ENCODE results near the gene GMPS.
"Not testable (repeated sequence)": the region's sequence is repeated elsewhere in the genome, so short reads cannot be mapped to it uniquely, and the experiment has no call there.

Gene GMPS

DNA sequence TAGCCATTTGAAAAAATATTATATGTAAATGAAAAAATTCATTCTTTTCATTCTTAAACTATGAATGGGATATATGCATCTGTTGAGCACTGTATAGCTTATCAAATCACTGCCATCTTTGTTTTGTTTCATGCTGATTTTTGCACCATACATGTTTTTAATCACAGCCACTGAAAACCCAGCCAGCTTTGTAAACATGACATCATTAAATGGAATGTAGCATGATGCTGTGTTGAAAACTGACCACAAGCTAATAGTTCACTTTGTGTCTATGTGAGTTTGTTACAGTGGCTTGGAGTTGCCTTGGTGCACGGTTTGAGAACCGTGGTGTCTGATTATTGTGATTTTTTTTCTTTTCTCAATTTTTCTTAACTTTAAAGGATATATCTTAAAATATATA is 75.7 kb downstream of the GMPS start:
- peak; percentile 28 for DNase-seq

DNA sequence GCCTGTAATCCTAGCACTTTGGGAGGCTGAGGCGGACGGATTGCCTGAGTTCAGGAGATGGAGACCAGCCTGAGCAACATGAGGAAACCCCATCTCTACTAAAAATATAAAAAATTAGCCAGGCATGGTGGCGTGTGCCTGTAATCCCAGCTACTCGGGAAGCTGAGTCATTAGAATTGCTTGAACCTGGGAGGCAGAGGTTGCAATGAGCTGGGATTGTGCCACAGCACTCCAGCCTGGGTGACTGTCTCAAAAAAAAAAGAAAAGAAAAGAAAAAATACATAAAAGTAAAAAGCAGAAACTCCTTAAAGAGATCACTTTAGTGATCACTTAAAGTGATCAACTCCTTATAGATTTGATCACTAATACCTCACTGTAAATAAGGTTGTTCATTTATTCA is 78.0 kb downstream of the GMPS start:
- no peak for DNase-seq

DNA sequence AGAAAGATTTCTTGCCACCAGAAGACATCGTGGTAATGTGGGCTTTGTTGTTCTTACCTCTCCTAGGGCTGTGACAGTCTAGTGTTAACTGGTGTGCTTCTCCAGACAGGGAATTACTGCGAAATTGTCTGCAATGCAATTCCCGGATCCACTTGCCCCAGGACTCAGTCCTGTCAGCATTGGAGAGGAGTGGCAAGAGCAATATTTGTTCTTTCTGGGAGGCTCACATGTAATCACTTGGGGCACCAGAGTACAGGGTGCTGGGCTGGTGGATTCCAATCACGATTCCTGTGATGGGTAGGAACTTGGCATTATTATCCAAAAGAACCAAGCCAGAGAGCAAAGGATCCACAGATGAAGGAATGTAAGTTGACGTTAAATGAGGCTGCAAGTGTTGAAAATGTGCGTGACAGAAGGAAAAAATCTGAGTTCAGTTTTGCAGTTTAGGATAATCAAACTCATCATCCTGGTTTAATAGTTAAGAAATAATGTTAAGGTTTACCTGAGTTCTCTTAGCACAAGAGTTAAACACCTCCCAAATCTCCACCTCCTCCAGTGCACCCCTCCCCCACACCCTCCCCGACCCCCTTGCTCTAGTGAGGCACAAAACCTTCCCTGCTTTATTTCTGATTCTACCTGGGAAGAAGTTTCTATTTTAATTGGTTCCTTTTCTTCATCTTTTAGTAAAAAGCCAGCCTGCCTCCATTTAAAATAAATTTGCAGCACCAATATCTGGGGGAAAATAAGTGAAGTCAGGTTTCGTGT is 79.2 kb downstream of the GMPS start:
- no peak for DNase-seq

DNA sequence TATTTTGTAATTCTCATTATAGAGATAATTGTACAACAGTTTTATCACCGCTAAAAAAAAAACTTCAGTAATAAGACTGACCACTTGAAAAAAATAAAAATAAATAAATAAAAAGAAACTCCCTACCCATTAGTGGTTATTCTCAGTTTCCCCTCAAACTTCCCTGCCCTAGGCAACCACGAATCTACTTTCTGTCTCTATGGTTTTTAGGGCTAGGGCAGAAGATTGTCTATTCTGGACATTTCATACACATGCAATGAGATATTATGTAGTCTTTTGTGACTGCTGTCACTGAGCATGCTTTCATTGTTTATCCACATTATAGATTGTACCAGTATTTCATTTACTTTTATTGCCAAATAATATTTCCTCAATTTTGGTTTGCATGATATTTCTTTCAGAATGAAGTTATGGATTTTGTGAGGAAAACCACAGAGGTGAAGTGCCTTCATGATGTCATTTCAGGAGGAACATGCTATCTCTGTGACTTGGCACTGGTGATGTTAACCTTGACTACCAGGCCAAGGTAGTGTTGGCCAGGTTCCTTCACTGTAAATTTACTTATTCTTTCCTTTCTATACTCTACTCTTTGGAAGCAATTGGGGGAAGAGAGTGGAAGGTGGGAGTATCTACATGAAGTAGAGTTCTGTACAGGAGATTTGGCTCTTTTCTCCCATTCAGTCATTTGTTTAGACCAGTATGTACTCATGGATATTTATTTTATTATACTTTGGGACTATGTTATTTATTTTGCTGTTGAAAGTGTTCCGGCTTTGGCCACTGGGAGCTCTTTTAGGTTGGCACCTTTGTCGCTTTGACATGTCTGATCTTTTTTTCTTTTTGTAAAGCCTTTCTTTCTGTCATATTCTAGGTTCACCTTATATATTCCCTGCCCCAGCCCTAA is 86.3 kb downstream of the GMPS start:
- no peak for DNase-seq

DNA sequence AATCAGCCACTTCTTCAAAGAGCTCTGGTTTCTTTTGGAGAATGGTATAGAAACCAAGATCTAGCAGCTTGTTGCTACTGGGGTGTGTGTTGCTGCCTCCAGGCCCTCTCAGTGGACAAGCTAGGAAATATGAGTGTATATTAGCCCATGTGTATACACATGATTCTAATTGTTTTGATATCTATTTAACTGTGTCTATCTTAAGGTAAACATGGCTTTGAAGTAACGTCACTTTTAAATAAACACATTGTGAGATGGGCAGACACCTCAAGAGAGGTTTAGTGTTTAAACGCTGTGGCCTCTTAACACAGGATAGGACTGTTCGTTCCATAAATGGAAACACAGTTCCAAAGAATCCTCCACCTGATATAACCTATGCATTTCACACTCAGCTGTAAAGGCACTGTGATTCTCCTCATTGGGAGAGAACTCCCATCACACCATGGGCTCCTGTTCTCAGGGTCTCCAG is 87.0 kb downstream of the GMPS start:
- no peak for DNase-seq

DNA sequence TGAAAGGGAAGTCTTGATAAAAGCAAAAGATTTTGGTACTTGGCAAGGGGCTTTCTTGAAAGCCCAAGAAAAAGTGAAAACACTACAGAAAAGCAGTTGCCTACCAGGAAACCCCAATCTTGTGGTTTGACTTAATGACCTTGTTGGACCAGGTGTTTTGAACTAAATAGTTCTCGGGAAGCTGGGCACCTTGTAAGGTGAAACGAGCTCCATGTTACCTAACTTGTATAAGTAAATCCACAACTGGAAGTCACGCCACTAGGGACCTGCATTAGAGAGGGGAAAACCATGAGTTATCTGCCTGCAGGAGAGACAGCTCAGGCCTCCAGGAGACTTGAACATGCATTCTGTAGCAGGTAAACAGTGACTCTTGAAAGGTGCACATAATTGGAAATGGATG is 88.2 kb downstream of the GMPS start:
- DNase-seq, result no peak

DNA sequence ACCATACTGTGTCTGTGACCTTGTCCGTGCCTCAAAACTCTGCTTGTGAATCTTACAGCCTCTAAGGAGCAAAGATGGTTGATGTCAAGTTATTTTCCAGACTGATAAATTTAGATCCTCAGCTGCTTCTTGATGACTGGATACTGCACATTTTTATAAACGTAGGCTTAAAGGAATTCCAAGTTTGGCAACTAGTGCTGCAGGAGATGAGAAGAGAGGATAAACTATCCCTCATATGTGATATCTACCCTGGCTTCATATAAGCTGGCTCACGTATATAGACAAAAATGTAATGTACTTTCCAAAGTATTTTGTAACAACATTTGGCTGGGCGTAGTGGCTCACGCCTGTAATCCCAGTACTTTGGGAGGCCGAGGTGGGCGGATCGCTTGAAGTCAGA is 89.6 kb downstream of the GMPS start:
- DNase-seq, result no peak

DNA sequence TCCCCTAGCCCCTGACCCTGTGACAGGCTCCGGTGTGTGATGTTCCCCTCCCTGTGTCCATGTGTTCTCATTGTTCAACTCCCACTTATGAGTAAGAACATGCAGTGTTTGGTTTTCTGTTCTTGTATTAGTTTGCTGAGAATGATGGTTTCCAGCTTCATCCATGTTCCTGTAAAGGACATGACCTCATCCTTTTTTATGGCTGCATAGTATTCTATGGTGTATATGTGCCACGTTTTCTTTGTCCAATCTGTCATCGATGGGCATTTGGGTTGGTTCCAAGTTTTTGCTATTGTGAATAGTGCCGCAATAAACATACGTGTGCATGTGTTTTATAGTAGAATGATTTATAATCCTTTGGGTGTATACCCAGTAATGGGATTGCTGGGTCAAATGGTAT is 90.6 kb downstream of the GMPS start:
- not testable (repeated sequence) for DNase-seq

DNA sequence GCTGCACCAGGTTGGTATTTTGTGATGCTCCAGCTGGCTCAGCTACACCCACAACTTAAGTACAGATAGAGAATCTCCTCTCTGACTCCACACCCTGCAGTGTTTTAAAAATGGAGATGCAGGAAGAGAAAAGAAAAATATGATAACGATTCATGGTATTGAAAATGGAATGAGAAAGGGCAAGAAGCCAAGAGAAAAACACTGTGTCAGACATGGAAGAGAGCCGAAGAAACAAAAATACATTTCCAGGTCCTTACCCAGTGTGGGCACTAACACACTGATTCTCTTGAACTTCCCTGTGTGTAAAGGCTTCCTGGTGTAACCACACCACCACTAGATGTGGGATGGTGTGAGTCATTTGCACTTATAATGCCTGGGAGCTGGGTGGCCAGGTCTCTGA is 93.1 kb downstream of the GMPS start:
- DNase-seq, result no peak

DNA sequence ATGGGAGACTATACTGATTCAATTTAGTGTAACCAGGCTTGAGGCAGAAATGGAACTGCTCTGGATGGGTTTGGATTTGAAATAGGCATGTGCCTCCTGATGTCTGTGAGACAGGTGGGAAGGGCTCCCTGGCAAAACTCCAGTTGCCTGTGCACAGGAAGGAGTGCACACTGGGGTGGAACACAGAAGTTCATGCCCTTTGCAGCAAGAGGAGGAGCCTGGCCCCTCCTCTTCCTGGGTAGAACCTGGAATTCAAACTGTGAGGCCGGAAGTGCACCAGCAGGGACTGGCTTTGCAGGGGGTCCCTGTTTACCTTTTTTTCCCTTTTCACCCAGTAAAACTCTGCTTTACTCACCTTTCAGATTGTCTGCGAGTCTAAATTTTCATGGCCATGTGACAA is 99.9 kb downstream of the GMPS start:
- DNase-seq, result no peak

DNA sequence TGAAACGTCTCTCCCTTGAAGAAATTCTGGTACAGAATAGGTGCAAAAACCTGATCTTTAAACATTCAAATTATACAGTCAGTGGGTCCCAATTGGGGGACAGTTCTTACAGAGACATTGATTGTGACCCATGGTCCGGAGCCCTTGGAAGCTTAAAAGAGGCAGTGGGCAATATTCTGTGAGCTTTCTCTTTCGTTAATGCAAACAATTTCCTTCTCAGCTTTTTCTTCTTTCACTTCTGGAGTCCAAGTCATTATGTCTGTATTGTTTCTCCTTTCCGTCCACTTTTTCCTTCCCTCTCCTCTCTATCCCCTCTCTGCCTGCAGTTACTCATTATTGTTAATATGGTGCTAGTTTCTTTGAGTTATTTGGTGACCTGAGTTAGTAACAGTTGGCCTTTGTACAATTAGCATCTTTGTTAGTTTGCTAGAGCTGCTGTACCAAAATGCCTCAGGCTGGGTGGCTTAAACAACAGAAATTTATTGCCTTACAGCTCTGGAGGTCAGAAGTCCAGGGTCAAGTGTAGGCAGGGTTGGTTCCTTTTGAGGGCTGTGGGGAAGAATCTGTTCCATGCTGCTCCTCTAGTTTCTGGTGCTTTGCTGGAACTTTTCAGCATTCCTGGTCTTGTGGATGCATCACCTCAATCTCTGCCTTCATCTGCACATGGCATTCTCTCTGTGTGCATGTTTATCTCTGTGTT is 102.6 kb downstream of the GMPS start:
- DNase-seq, result no peak

DNA sequence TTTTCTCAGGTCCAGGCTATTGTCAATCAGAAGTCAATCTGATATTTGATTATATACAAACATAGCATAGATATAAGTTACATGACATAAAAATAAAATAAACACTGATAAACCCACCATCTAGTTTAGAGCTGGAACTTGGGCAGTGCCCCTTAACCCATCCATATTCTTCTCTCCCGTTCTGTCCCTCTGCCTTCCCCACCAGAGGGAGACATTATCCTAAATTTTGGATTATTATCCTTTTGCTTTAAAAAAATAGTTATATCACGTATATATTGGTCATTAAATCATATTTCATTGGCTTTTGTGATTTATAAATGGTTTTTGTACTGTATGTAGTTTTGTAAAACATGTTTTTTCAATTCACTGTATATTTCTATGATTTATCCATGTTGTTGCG is 107.9 kb downstream of the GMPS start:
- DNase-seq, result no peak

DNA sequence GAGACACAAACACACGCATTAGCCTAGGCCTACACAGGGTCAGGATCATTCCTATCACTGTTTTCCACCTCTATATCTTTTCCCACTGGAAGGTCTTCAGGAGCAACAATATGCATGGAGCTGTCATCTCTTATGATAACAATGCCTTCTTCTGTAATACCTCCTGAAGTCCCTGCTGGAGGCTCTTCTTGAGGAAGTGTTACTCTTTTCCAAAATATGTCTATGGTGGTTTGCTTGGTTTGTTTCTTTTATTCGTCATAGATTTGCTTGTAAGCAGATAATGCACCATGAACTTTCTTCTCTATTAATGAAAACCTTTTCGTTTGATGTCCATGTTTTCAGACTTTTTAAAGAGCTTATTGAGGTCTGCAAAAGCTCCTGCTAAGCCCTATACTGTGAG is 109.3 kb downstream of the GMPS start:
- no peak for DNase-seq

DNA sequence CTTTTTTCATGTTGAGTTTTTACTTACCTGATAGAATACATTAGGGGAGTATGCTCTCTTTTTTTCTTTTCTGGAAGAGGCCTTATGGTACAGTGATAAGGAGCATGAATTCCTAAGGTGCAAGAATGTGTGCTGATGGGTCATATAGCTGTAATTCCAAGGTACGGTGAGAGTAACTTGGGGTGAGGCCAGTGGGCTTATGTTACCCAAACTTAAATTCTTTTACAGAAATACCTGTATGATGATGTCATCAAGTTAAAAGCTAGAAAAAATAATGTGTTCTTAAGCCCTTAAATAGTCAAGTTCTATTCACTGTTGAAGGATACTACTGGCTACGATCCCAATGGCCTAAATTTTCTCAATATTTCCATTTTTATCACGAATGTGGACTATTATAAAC is 111.2 kb downstream of the GMPS start:
- no peak for DNase-seq

DNA sequence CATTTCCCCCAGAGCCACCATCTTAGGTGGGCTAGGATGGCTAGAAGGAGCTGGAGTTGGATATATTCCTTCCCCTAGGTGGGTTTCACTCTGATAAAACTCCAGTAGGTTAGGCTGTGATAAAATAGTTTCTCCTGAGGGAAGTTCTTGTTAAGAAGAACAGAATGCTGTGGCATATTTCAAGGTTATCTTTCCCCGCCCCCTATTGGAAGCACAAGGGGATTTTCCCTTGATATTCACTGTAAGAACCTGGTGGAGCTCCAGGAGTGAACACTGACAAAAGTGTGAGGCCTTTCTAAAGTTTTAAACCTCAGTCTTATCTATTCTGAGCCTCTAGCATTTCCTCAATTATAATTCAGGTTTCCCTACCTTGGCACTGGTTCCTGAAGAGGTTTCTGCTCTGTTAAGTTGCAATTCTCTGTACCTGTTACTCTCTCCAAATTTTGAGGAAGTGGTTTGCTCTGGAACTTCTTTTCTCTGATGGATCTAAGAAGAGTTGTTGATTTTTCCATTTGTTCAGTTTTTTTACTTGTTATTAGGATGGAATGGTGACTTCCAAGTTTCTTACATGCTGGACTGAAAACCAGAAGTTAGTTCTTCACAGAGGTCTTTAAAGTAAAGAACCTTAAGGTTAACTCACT is 113.5 kb downstream of the GMPS start:
- DNase-seq, result no peak

DNA sequence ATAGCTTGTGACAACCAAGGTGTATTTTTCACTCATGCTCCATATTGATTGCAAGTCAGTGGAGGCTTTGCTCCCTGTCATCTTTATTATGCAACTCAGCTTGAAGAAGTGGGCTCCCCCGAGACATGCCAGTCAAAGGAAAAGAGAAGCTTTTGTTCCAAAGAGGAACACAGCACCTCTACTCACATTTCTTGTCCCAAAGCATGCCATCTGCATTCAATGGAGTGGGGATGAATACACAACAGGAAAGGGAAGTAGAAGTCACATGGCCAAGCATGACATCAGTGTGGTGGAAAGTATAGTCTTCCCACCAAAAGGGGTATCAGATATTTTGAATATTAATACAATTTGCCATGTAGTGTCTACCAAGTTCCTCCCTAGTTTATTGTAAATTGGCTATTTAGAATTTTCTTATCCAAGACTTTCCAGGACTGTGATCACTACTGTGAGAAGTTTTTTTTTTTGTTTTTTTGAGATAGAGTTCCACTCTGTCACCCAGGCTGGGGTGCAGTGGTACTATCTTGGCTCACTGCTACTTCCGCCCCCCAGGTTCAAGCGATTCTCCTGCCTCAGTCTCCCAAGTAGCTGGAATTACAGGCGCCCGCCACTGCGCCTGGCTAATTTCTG is 114.5 kb downstream of the GMPS start:
- no peak for DNase-seq

DNA sequence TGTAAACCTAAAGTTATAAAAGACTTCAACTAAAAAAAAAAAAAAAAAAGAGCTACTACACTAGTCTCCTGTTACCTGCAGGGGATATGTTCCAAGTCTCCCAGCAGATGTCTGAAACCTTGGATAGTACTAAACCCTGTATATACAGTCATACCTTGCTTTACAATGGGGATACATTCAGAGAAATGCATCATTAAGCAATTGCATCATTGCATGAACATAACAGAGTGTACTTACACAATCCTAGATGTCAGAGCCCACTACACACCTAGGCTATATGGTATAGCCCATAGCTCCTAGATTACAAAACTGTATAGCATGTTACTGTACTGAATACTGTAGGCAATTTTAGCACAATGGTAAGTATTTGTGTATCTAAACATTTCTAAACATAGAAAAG is 119.1 kb downstream of the GMPS start:
- no peak for DNase-seq

DNA sequence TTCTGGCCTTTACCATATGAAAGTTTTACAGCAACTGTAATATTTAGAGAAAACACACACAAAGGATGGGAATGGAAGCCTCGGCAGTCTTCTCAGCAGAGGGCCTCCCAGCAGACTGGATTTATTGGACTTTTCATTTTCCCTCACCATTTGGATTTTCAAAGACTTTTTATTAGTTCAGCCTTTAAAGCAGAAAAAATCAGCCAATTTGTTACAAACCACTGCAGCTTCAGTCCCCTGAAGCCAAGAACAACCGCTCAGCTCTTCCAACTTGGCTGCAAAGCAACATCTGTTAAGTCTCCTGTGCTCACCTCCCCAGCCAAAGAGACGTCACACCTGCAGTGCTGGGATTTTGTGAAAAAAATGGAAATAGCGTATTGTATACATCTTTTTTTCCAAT is 120.8 kb downstream of the GMPS start:
- no peak for DNase-seq

DNA sequence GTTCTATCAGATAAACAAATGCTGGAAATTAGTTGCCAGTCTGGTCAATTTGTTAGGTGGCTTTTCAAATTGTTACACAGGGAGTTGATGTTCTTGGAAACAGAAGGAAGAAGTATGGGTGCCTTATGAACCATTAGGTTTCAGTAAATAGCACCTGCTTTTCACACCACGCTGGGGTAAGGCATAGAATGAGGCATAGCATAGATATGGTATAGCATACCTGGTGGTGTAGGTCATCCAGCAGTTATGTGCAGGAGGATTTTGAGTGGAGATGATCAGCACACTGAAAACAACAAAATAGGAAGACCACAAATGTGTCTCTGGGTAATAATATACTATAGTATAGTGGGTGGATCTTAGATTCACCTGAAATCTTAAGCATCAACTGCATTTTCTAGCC is 121.4 kb downstream of the GMPS start:
- DNase-seq, result no peak

Measured in amniotic stem cell (primary cell).